K562 (cell line): ENCODE measurements around the gene GDF15. TPM values are rescaled to one million over a fixed set of nuclear protein-coding genes. Genes with fewer than 3 reads are reported as not detected.
"Not testable (repeated sequence)": the region's sequence is repeated elsewhere in the genome, so short reads cannot be mapped to it uniquely, and the experiment has no call there.

Source experiments
- ATAC-seq: fragments of 200-7000 bp; cut with Tn5 transposase; 3 replicates; pipeline ENCODE4 v1.9.1; 2020; ENCODE audit warnings: moderate library complexity
- BruUV-seq: library from RNA; stranded (reverse); fragments of 400-500 nt; replicated peaks from 2 replicates; lab custom pipeline; 2021; lab: Mats Ljungman, UMichigan
- CTCF ChIA-PET: fragments of 300-600 bp; formaldehyde crosslinking; extraction: SDS; loops from one replicate; lab custom pipeline; 2021; ENCODE audit warnings: low intra/inter-chr PET ratio; lab: Yijun Ruan, JAX
- POLR2A ChIA-PET: fragments of 300-600, 350-650 bp; sonication (Branson Sonifier 250); formaldehyde crosslinking; extraction: SDS; loops from one replicate; lab custom pipeline; 2021; ENCODE audit warnings: antibody characterized with exemption, inconsistent platforms; lab: Yijun Ruan, JAX
- DNase-seq, 4 experiments: peaks; one replicate each; pipeline versions ENCODE4 v3.0.0 to v3.0.0-alpha.2; 2011 to 2018; ENCODE audit warnings: low spot score in 3 of 4, mixed read lengths in 3 of 4; ENCODE audit errors: extremely low read depth in 1 of 4
- FAIRE-seq: peaks from 2 replicates; lab custom pipeline; 2011; peaks lifted over from hg19 to GRCh38; lab: Jason Lieb, UNC
- H2AFZ ChIP-seq: 2 replicates; pipeline ENCODE4 v1.6.0; 2011; ENCODE audit warnings: low read depth, low read length, control low read depth, inconsistent platforms
- H3K27ac ChIP-seq: fragments of 200-600 bp; 3 replicates; pipeline ENCODE4 v1.8.0; 2011; ENCODE audit warnings: low read depth, mild to moderate bottlenecking, control low read depth, inconsistent platforms, low read length, moderate library complexity, mixed read lengths; ENCODE audit errors: extremely low read depth
- H3K27me3 ChIP-seq, 2 experiments: fragments of 300-600 bp in 1 of 2; 2 replicates in 1 of 2; 3 replicates in 1 of 2; pipeline versions ENCODE4 v1.6.0 to v1.8.0; 2011; ENCODE audit warnings: inconsistent platforms in 2 of 2, low read length in 2 of 2, mild to moderate bottlenecking in 1 of 2, mixed read lengths in 1 of 2, moderate library complexity in 1 of 2; ENCODE audit not compliant: control insufficient read depth in 2 of 2, insufficient read depth in 2 of 2
- H3K36me3 ChIP-seq: fragments of 300-600 bp; 3 replicates; pipeline ENCODE4 v1.8.0; 2011; ENCODE audit warnings: mild to moderate bottlenecking, low read length, inconsistent platforms; ENCODE audit not compliant: control insufficient read depth, insufficient read depth
- H3K4me1 ChIP-seq, 2 experiments: fragments of 200-600 bp in 1 of 2; replicated peaks in 1 of 2; 2 replicates in 1 of 2; 3 replicates in 1 of 2; pipeline versions ENCODE4 v1.5.1 to v1.8.0; 2011; ENCODE audit warnings: inconsistent platforms in 2 of 2, low read length in 2 of 2, mild to moderate bottlenecking in 1 of 2, mixed read lengths in 1 of 2, moderate library complexity in 1 of 2; ENCODE audit not compliant: control insufficient read depth in 2 of 2, insufficient read depth in 2 of 2
- H3K4me2 ChIP-seq: 2 replicates; pipeline ENCODE4 v1.6.1; 2011; ENCODE audit warnings: low read length, control low read depth, inconsistent platforms, mixed read lengths; ENCODE audit not compliant: insufficient read depth
- H3K4me3 ChIP-seq: fragments of 200-600 bp; sonication (generic), shearing (Covaris generic); 2 replicates; pipeline ENCODE4 v1.5.1; 2016; ENCODE audit warnings: control low read depth, inconsistent platforms
- H3K79me2 ChIP-seq: fragments of 200-600 bp; 3 replicates; pipeline ENCODE4 v1.8.0; 2011; ENCODE audit warnings: low read length, inconsistent platforms; ENCODE audit not compliant: control insufficient read depth, insufficient read depth
- H3K9ac ChIP-seq, 2 experiments: 2 replicates each; pipeline versions ENCODE4 v1.6.0 to v1.6.1; 2011; ENCODE audit warnings: low read depth in 2 of 2, low read length in 2 of 2, control low read depth in 1 of 2, inconsistent platforms in 1 of 2, mild to moderate bottlenecking in 1 of 2, mixed read lengths in 1 of 2; ENCODE audit not compliant: insufficient read depth in 1 of 2
- H3K9me1 ChIP-seq: one replicate; pipeline ENCODE4 v1.6.0; 2011; ENCODE audit warnings: inconsistent platforms, mild to moderate bottlenecking, low read length, moderate library complexity; ENCODE audit not compliant: control insufficient read depth, insufficient read depth
- H3K9me3 ChIP-seq: replicated peaks from 2 replicates; pipeline ENCODE4 v1.5.1; 2011; ENCODE audit warnings: low read depth, low read length, inconsistent platforms; ENCODE audit not compliant: control insufficient read depth, insufficient read depth
- H4K20me1 ChIP-seq: replicated peaks from 2 replicates; pipeline ENCODE4 v1.6.1; 2011; ENCODE audit warnings: low read length, inconsistent platforms, mixed read lengths; ENCODE audit not compliant: control insufficient read depth, insufficient read depth
- C11orf30 ChIP-seq: fragments of 450-650 bp; IDR thresholded peaks from 2 replicates; pipeline ENCODE4 v1.6.1; 2016; ENCODE audit warnings: low read depth, mild to moderate bottlenecking
- MAFG ChIP-seq: fragments of 450-650 bp; conservative IDR thresholded peaks from 2 replicates; pipeline ENCODE4 v1.6.1; 2016; ENCODE audit warnings: missing genetic modification characterization, missing compliant biosample characterization
- POLR2G ChIP-seq: fragments of 200-400 bp; formaldehyde crosslinking; IDR thresholded peaks from 2 replicates; pipeline ENCODE4 v1.6.1; 2017; ENCODE audit warnings: low read depth, mild to moderate bottlenecking, antibody characterized with exemption, low read length, moderate library complexity
- RAD51 ChIP-seq: fragments of 450-650 bp; IDR thresholded peaks from 2 replicates; pipeline ENCODE4 v1.7.1; 2016; ENCODE audit warnings: low read depth, mild to moderate bottlenecking, borderline replicate concordance
- RBFOX2 ChIP-seq: fragments of 200-400 bp; formaldehyde crosslinking; IDR thresholded peaks from 2 replicates; pipeline ENCODE4 v1.6.1; 2017; ENCODE audit warnings: low read depth, mild to moderate bottlenecking, low read length, moderate library complexity
- ZNF121 ChIP-seq: sonication (generic); formaldehyde crosslinking; conservative IDR thresholded peaks from 2 replicates; pipeline ENCODE4 v1.8.0; 2022; ENCODE audit warnings: missing genetic modification reagents
- ZNF316 ChIP-seq: fragments of 450-650 bp; IDR thresholded peaks from 2 replicates; pipeline ENCODE4 v1.6.1; 2016
- WGBS: fragments of 100-300 bp; shearing (Covaris generic); methylation state at CpG from one replicate; pipeline ENCODE4 v1.1.6; 2016; ENCODE audit warnings: low coverage, mixed read lengths; ENCODE audit not compliant: insufficient coverage; ENCODE audit errors: missing lambda C conversion rate; 5-methylcytosine and 5-hydroxymethylcytosine counted together
- in situ Hi-C: fragments of 300-500 bp; cut with MboI; formaldehyde crosslinking; loops from 4 replicates; pipeline ENCODE4 v1.15.0; 2018; ENCODE audit warnings: inconsistent platforms, mixed read lengths
- intact Hi-C: fragments of 100-400 bp; cut with micrococcal nuclease; formaldehyde crosslinking; loops from 2 replicates; pipeline ENCODE4 v1.14.2; 2022
- polyA plus RNA-seq, 8 experiments: library from polyadenylated mRNA; depleted of rRNA in 4 of 8; stranded (reverse) in 5 of 8; unstranded in 3 of 8; fragments of >200 nt; fragmentation: Nextera tagmentation in 2 of 8; fragmentation: Illumina TruSeq in 1 of 8; extraction: Ambion mirVana in 2 of 8; extraction: Trizol in 1 of 8; gene quantifications; 2 replicates each; pipeline versions ENCODE4 v1.2.1 to v1.2.3, GENCODE V29; 2011 to 2014; ENCODE audit warnings: inconsistent platforms in 1 of 8, missing spikeins in 1 of 8
- total RNA-seq, 7 experiments: library from RNA; depleted of rRNA in 6 of 7; stranded (reverse); fragments of >200 nt in 6 of 7; fragmentation: Illumina TruSeq in 2 of 7; extraction: Trizol in 2 of 7; gene quantifications; 2 replicates each; pipeline versions ENCODE4 v1.2.1 to v1.2.3, GENCODE V29; 2011 to 2021; ENCODE audit warnings: low replicate concordance in 1 of 7

Gene GDF15
- total and polyA plus RNA-seq, 9 of the 15 experiments (the other 6 are each of a cell fraction or from before 2014, with no cell fraction given) = 2.3 to 82.4 (median 12.5) TPM

GRCh38 chr19:18348171-18348570 lies 37.8 kb upstream of the GDF15 start:
- 94% methylated on average over 14 of the region's 17 CpGs for WGBS
- peaks cover 48% of the 10 kb centered on the region for H3K36me3 ChIP-seq
- POLR2A ChIA-PET = interaction anchor here (1.1 to 2.8 kb wide), 3 partner anchors 38 to 67 kb away, joined by 3 to 15 read pairs (median 14); partner anchors contain the start of genes GDF15 and JUND
- intact Hi-C loops = loop anchor here (5.0 kb wide), 1 partner anchor 39 kb away; the partner anchor contains the start of gene GDF15
- no peak overlapping the region for H2AFZ ChIP-seq
- no peak overlapping the region for H3K4me2 ChIP-seq
- DNase-seq (no peak), ATAC-seq (no peak), FAIRE-seq (no peak)
- no TSS peak for BruUV-seq
- H3K27ac ChIP-seq = no peak overlapping the region
- H3K4me1 ChIP-seq = peaks cover 0 to 8% of the 10 kb centered on the region in 2 experiments; a peak in 1 of 5 replicates
- no peak overlapping the region for H3K4me3 ChIP-seq
- no peaks in the 10 kb centered on the region for H3K9me3 ChIP-seq
- TF ChIP-seq RAD51 = no peak
- TF ChIP-seq RBFOX2 = peak; percentile 45; the same call in 1 of the 2 replicates
- TF ChIP-seq POLR2G = peak; percentile 39; the same call in 1 of the 2 replicates
- in situ Hi-C loops = no loop called here
- H3K9me1 ChIP-seq = no peaks in the 10 kb centered on the region
- H3K9ac ChIP-seq = peak overlapping the region in 1 of 2 experiments; percentile 74; a peak in 2 of 4 replicates
- no peaks in the 10 kb centered on the region for H3K27me3 ChIP-seq
- CTCF ChIA-PET = interaction anchor here (2.0 kb wide), 1 partner anchor 61 kb away, joined by 34 read pairs; no protein-coding TSS in a partner anchor
- H4K20me1 ChIP-seq = no peaks in the 10 kb centered on the region
- H3K79me2 ChIP-seq = peaks cover 7% of the 10 kb centered on the region; the same call in 2 of the 3 replicates

GRCh38 chr19:18348818-18349339 lies 37.1 kb upstream of the GDF15 start:
- BruUV-seq, in situ Hi-C loops: not testable (repeated sequence)

More at GRCh38 chr19:18348818-18349339, 37.1 kb upstream of the GDF15 start:
- not testable (repeated sequence) for FAIRE-seq, H3K4me1 ChIP-seq, H3K9ac ChIP-seq, ATAC-seq, DNase-seq, H3K4me3 ChIP-seq, H3K9me1 ChIP-seq, H2AFZ ChIP-seq, H3K27me3 ChIP-seq, H3K9me3 ChIP-seq, H3K4me2 ChIP-seq, H3K27ac ChIP-seq
- WGBS = 86% methylated on average over 6 of the region's 6 CpGs
- peaks cover 50% of the 10 kb centered on the region for H3K36me3 ChIP-seq
- intact Hi-C loops = loop anchor here (1.0 to 5.0 kb wide), 2 partner anchors 38 to 61 kb away; partner anchors contain the start of gene GDF15
- H3K79me2 ChIP-seq = peaks cover 11% of the 10 kb centered on the region; the same call in 2 of the 3 replicates
- peak; percentile 78 for TF ChIP-seq ZNF316
- 0 out of 2 replicates have a peak, but pooled peaks have one; percentile 10 for TF ChIP-seq MAFG (tag)
- TF ChIP-seq ZNF121 = peak; percentile 89
- TF ChIP-seq C11orf30 = peak; percentile 46; the same call in 1 of the 2 replicates
- TF ChIP-seq, all 486 proteins: peak for 4; not testable (repeated sequence) for 482
- H4K20me1 ChIP-seq = not testable (repeated sequence)
- CTCF ChIA-PET = interaction anchor here (0.6 to 2.0 kb wide), 3 partner anchors 27 to 66 kb away, joined by 3 to 34 read pairs (median 4); no protein-coding TSS in a partner anchor
- POLR2A ChIA-PET = interaction anchor here (1.9 to 2.8 kb wide), 3 partner anchors 37 to 42 kb away, joined by 4 to 15 read pairs (median 14); partner anchors contain the start of gene GDF15
